ENCODE data around the gene OR1D5. TPM values are rescaled to one million over a fixed set of nuclear protein-coding genes. Genes with fewer than 3 reads are reported as not detected.
A peak's percentile ranks its signal among the peaks of the same experiment; 100 is the strongest.

The OR1D5 gene
- polyA plus RNA-seq, 4 donors: 0.81 TPM; not detected in 3

- 62 to 84% (median 71%) methylated on average over 3 of the region's 3 CpGs for WGBS, 3 donors
- no peaks in the 10 kb centered on the region for H3K27me3 ChIP-seq (ENCODE audit: control insufficient read depth in 3 of 3, insufficient read depth in 3 of 3, low read length in 3 of 3)
- H3K4me1 ChIP-seq (ENCODE audit: control insufficient read depth in 3 of 3, insufficient read depth in 2 of 3, low read depth in 1 of 3, low read length in 2 of 3): peaks cover 0 to 2% (median 0%) of the 10 kb centered on the region in 3 donors
- no peak overlapping the region for H3K27ac ChIP-seq (ENCODE audit: low read depth in 1 of 3, low read length in 2 of 3)
- H3K36me3 ChIP-seq (ENCODE audit: control insufficient read depth in 3 of 3, insufficient read depth in 2 of 3, low read depth in 1 of 3, low read length in 3 of 3): no peaks in the 10 kb centered on the region
- no peak for FAIRE-seq
- no peak overlapping the region for H3K4me3 ChIP-seq (ENCODE audit: low read depth in 1 of 3, low read length in 3 of 3)
- DNase-seq: no peak
- peaks cover 2 to 14% of the 10 kb centered on the region in 2 donors for H3K9me3 ChIP-seq (ENCODE audit: control insufficient read depth in 2 of 2, insufficient read depth in 1 of 2, low read depth in 1 of 2, low read length in 1 of 2)
Measured at GRCh38 chr17:3046753-3047152, 16.7 kb downstream of the OR1D5 start.

- Histone ChIP-seq H3K4me3 (ENCODE audit: low read depth in 1 of 3, low read length in 3 of 3) (no peak overlapping the region), H3K9me3 (ENCODE audit: control insufficient read depth in 2 of 2, insufficient read depth in 1 of 2, low read depth in 1 of 2, low read length in 1 of 2) (peaks cover 2 to 14% of the 10 kb centered on the region in 2 donors), H3K27me3 (ENCODE audit: control insufficient read depth in 3 of 3, insufficient read depth in 3 of 3, low read length in 3 of 3) (no peaks in the 10 kb centered on the region), H3K4me1 (ENCODE audit: control insufficient read depth in 3 of 3, insufficient read depth in 2 of 3, low read depth in 1 of 3, low read length in 2 of 3) (no peaks in the 10 kb centered on the region), H3K27ac (ENCODE audit: low read depth in 1 of 3, low read length in 2 of 3) (no peak overlapping the region), H3K36me3 (ENCODE audit: control insufficient read depth in 3 of 3, insufficient read depth in 2 of 3, low read depth in 1 of 3, low read length in 3 of 3) (no peaks in the 10 kb centered on the region)
- DNase-seq (peak in 1 of 2 donors; percentile 22), FAIRE-seq (no peak)
- WGBS, 3 donors: 64 to 68% (median 65%) methylated on average over 11 of the region's 11 CpGs
Measured at GRCh38 chr17:3043737-3044365, 19.6 kb downstream of the OR1D5 start.

- 65 to 84% (median 70%) methylated on average over 5 of the region's 5 CpGs for WGBS, 3 donors
- H3K27me3 ChIP-seq (ENCODE audit: control insufficient read depth in 3 of 3, insufficient read depth in 3 of 3, low read length in 3 of 3): no peaks in the 10 kb centered on the region
- peaks cover 2 to 14% of the 10 kb centered on the region in 2 donors for H3K9me3 ChIP-seq (ENCODE audit: control insufficient read depth in 2 of 2, insufficient read depth in 1 of 2, low read depth in 1 of 2, low read length in 1 of 2)
- DNase-seq (no peak), FAIRE-seq (no peak)
- no peaks in the 10 kb centered on the region for H3K4me1 ChIP-seq (ENCODE audit: control insufficient read depth in 3 of 3, insufficient read depth in 2 of 3, low read depth in 1 of 3, low read length in 2 of 3)
- no peak overlapping the region for H3K27ac ChIP-seq (ENCODE audit: low read depth in 1 of 3, low read length in 2 of 3)
- H3K36me3 ChIP-seq (ENCODE audit: control insufficient read depth in 3 of 3, insufficient read depth in 2 of 3, low read depth in 1 of 3, low read length in 3 of 3): no peaks in the 10 kb centered on the region
- no peak overlapping the region for H3K4me3 ChIP-seq (ENCODE audit: low read depth in 1 of 3, low read length in 3 of 3)
Measured at GRCh38 chr17:3040882-3041281, 22.5 kb downstream of the OR1D5 start.

GRCh38 chr17:3039736-3040135 lies 23.7 kb downstream of the OR1D5 start:
- peaks cover 2 to 14% of the 10 kb centered on the region in 2 donors for H3K9me3 ChIP-seq (ENCODE audit: control insufficient read depth in 2 of 2, insufficient read depth in 1 of 2, low read depth in 1 of 2, low read length in 1 of 2)
- H3K27me3 ChIP-seq (ENCODE audit: control insufficient read depth in 3 of 3, insufficient read depth in 3 of 3, low read length in 3 of 3): no peaks in the 10 kb centered on the region
- DNase-seq (no peak), FAIRE-seq (no peak)
- H3K4me1 ChIP-seq (ENCODE audit: control insufficient read depth in 3 of 3, insufficient read depth in 2 of 3, low read depth in 1 of 3, low read length in 2 of 3): no peaks in the 10 kb centered on the region
- H3K4me3 ChIP-seq (ENCODE audit: low read depth in 1 of 3, low read length in 3 of 3): no peak overlapping the region
- 33 to 43% (median 41%) methylated on average over 6 of the region's 6 CpGs for WGBS, 3 donors
- H3K36me3 ChIP-seq (ENCODE audit: control insufficient read depth in 3 of 3, insufficient read depth in 2 of 3, low read depth in 1 of 3, low read length in 3 of 3): no peaks in the 10 kb centered on the region
- H3K27ac ChIP-seq (ENCODE audit: low read depth in 1 of 3, low read length in 2 of 3): no peak overlapping the region

GRCh38 chr17:3038941-3039340 lies 24.5 kb downstream of the OR1D5 start:
- Histone ChIP-seq H3K27me3 (ENCODE audit: control insufficient read depth in 3 of 3, insufficient read depth in 3 of 3, low read length in 3 of 3) (no peaks in the 10 kb centered on the region), H3K9me3 (ENCODE audit: control insufficient read depth in 2 of 2, insufficient read depth in 1 of 2, low read depth in 1 of 2, low read length in 1 of 2) (peaks cover 2 to 7% of the 10 kb centered on the region in 2 donors), H3K4me1 (ENCODE audit: control insufficient read depth in 3 of 3, insufficient read depth in 2 of 3, low read depth in 1 of 3, low read length in 2 of 3) (no peaks in the 10 kb centered on the region), H3K27ac (ENCODE audit: low read depth in 1 of 3, low read length in 2 of 3) (no peak overlapping the region), H3K36me3 (ENCODE audit: control insufficient read depth in 3 of 3, insufficient read depth in 2 of 3, low read depth in 1 of 3, low read length in 3 of 3) (peaks cover 0 to 7% (median 0%) of the 10 kb centered on the region in 3 donors), H3K4me3 (ENCODE audit: low read depth in 1 of 3, low read length in 3 of 3) (no peak overlapping the region)
- 19 to 52% (median 21%) methylated on average over 5 of the region's 5 CpGs for WGBS, 3 donors
- DNase-seq (no peak), FAIRE-seq (no peak)

GRCh38 chr17:3037259-3037658 lies 26.1 kb downstream of the OR1D5 start:
- Histone ChIP-seq H3K4me1 (ENCODE audit: control insufficient read depth in 3 of 3, insufficient read depth in 2 of 3, low read depth in 1 of 3, low read length in 2 of 3) (no peaks in the 10 kb centered on the region), H3K36me3 (ENCODE audit: control insufficient read depth in 3 of 3, insufficient read depth in 2 of 3, low read depth in 1 of 3, low read length in 3 of 3) (peaks cover 0 to 22% (median 0%) of the 10 kb centered on the region in 3 donors), H3K4me3 (ENCODE audit: low read depth in 1 of 3, low read length in 3 of 3) (no peak overlapping the region), H3K27me3 (ENCODE audit: control insufficient read depth in 3 of 3, insufficient read depth in 3 of 3, low read length in 3 of 3) (no peaks in the 10 kb centered on the region), H3K27ac (ENCODE audit: low read depth in 1 of 3, low read length in 2 of 3) (no peak overlapping the region), H3K9me3 (ENCODE audit: control insufficient read depth in 2 of 2, insufficient read depth in 1 of 2, low read depth in 1 of 2, low read length in 1 of 2) (no peaks in the 10 kb centered on the region)
- 64 to 78% (median 69%) methylated on average over 9 of the region's 9 CpGs for WGBS, 3 donors
- no peak for FAIRE-seq
- no peak for DNase-seq

- Histone ChIP-seq H3K4me3 (ENCODE audit: low read depth in 1 of 3, low read length in 3 of 3) (no peak overlapping the region), H3K27ac (ENCODE audit: low read depth in 1 of 3, low read length in 2 of 3) (no peak overlapping the region), H3K27me3 (ENCODE audit: control insufficient read depth in 3 of 3, insufficient read depth in 3 of 3, low read length in 3 of 3) (no peaks in the 10 kb centered on the region), H3K36me3 (ENCODE audit: control insufficient read depth in 3 of 3, insufficient read depth in 2 of 3, low read depth in 1 of 3, low read length in 3 of 3) (peaks cover 0 to 22% (median 0%) of the 10 kb centered on the region in 3 donors), H3K4me1 (ENCODE audit: control insufficient read depth in 3 of 3, insufficient read depth in 2 of 3, low read depth in 1 of 3, low read length in 2 of 3) (no peaks in the 10 kb centered on the region), H3K9me3 (ENCODE audit: control insufficient read depth in 2 of 2, insufficient read depth in 1 of 2, low read depth in 1 of 2, low read length in 1 of 2) (no peaks in the 10 kb centered on the region)
- WGBS, 3 donors: 81 to 88% (median 83%) methylated on average over 6 of the region's 6 CpGs
- FAIRE-seq: no peak
- DNase-seq: no peak
Measured at GRCh38 chr17:3036800-3037199, 26.6 kb downstream of the OR1D5 start.

GRCh38 chr17:3035968-3036280 lies 27.5 kb downstream of the OR1D5 start:
- H3K36me3 ChIP-seq (ENCODE audit: control insufficient read depth in 3 of 3, insufficient read depth in 2 of 3, low read depth in 1 of 3, low read length in 3 of 3): peaks cover 0 to 24% (median 0%) of the 10 kb centered on the region in 3 donors
- no peak overlapping the region for H3K4me3 ChIP-seq (ENCODE audit: low read depth in 1 of 3, low read length in 3 of 3)
- 83 to 88% (median 85%) methylated on average over 7 of the region's 7 CpGs for WGBS, 3 donors
- H3K4me1 ChIP-seq (ENCODE audit: control insufficient read depth in 3 of 3, insufficient read depth in 2 of 3, low read depth in 1 of 3, low read length in 2 of 3): no peaks in the 10 kb centered on the region
- H3K27ac ChIP-seq (ENCODE audit: low read depth in 1 of 3, low read length in 2 of 3): no peak overlapping the region
- H3K27me3 ChIP-seq (ENCODE audit: control insufficient read depth in 3 of 3, insufficient read depth in 3 of 3, low read length in 3 of 3): no peaks in the 10 kb centered on the region
- FAIRE-seq (no peak), DNase-seq (no peak)
- no peaks in the 10 kb centered on the region for H3K9me3 ChIP-seq (ENCODE audit: control insufficient read depth in 2 of 2, insufficient read depth in 1 of 2, low read depth in 1 of 2, low read length in 1 of 2)

Measured in small intestine (tissue), 7 donors.